ENCODE results near the gene ANKLE2. TPM values are rescaled to one million over a fixed set of nuclear protein-coding genes. Genes with fewer than 3 reads are reported as not detected.

The ANKLE2 gene
- total RNA-seq, 4 donors from 2014 or later = 33.1 to 61.5 (median 49.9) TPM

- H3K4me1 ChIP-seq = peaks cover 0 to 27% (median 8%) of the 10 kb centered on the region in 3 donors
- 80 to 88% methylated on average over 7 to 9 of the region's 18 CpGs for WGBS, 2 donors (ENCODE audit: low coverage in 1 of 2)
- no peaks in the 10 kb centered on the region for H3K9me3 ChIP-seq
- TF ChIP-seq CTCF (IDR thresholded peaks at IDR 0.05) (no peak), POLR2AphosphoS5 (IDR thresholded peaks at IDR 0.05) (no peak), EP300 (IDR thresholded peaks at IDR 0.05) (no peak), POLR2A (IDR thresholded peaks at IDR 0.05) (no peak)
- H3K27ac ChIP-seq = no peak overlapping the region
- H3K4me3 ChIP-seq = no peak overlapping the region
- no peak for ATAC-seq
- H3K36me3 ChIP-seq = peaks cover 0 to 19% of the 10 kb centered on the region in 2 donors
- no peaks in the 10 kb centered on the region for H3K27me3 ChIP-seq
These were observed 72.4 kb downstream of the ANKLE2 start for GRCh38 chr12:132689227-132689626.

- peaks cover 0 to 27% (median 8%) of the 10 kb centered on the region in 3 donors for H3K4me1 ChIP-seq
- peak within 1 kb of the TSS; percentile 15 to 90 (median 80) for H3K27ac ChIP-seq
- peak; percentile 98 for ATAC-seq
- no CpG with 5 or more reads among the region's 134 CpGs for WGBS, 2 donors (ENCODE audit: low coverage in 1 of 2)
- TF ChIP-seq CTCF (IDR thresholded peaks at IDR 0.05) = peak in 3 of 4 experiments; percentile 15 to 47 (median 41)
- no peak for TF ChIP-seq EP300 (IDR thresholded peaks at IDR 0.05)
- TF ChIP-seq POLR2A (IDR thresholded peaks at IDR 0.05) = peak; percentile 58 to 75
- peak; percentile 68 for TF ChIP-seq POLR2AphosphoS5 (IDR thresholded peaks at IDR 0.05)
- no peaks in the 10 kb centered on the region for H3K27me3 ChIP-seq
- no peaks in the 10 kb centered on the region for H3K9me3 ChIP-seq
- H3K36me3 ChIP-seq = peaks cover 0 to 19% of the 10 kb centered on the region in 2 donors
- H3K4me3 ChIP-seq = peak within 1 kb of the TSS; percentile 62 to 98
These were observed 74.1 kb downstream of the ANKLE2 start, which contains the start of the genes POLE and PXMP2 for GRCh38 chr12:132687211-132688164. TSS of gene POLE (minus strand) at chr12:132687342. CDS start at chr12:132687315, 27 bp downstream. TSS of gene PXMP2 (plus strand) at chr12:132687587. CDS start at chr12:132687671, 84 bp downstream.

GRCh38 chr12:132686825-132687210, 74.8 kb downstream of the ANKLE2 start:
- Histone ChIP-seq H3K9me3 (no peaks in the 10 kb centered on the region), H3K4me3 (peak overlapping the region; percentile 62 to 98), H3K27ac (peak overlapping the region; percentile 15 to 90 (median 80)), H3K27me3 (no peaks in the 10 kb centered on the region), H3K36me3 (peaks cover 0 to 16% of the 10 kb centered on the region in 2 donors), H3K4me1 (peaks cover 0 to 27% (median 8%) of the 10 kb centered on the region in 3 donors)
- ATAC-seq = peak; percentile 58
- TF ChIP-seq CTCF (IDR thresholded peaks at IDR 0.05) (no peak), POLR2A (IDR thresholded peaks at IDR 0.05) (no peak), EP300 (IDR thresholded peaks at IDR 0.05) (no peak), POLR2AphosphoS5 (IDR thresholded peaks at IDR 0.05) (no peak)
- no CpG with 5 or more reads among the region's 55 CpGs for WGBS, 2 donors (ENCODE audit: low coverage in 1 of 2)

GRCh38 chr12:132685400-132685799, 76.2 kb downstream of the ANKLE2 start:
- Histone ChIP-seq H3K4me3 (no peak overlapping the region), H3K27ac (no peak overlapping the region), H3K36me3 (peaks cover 0 to 3% of the 10 kb centered on the region in 2 donors), H3K4me1 (peaks cover 0 to 27% (median 8%) of the 10 kb centered on the region in 3 donors), H3K9me3 (no peaks in the 10 kb centered on the region), H3K27me3 (no peaks in the 10 kb centered on the region)
- WGBS, 2 donors (ENCODE audit: low coverage in 1 of 2) = 80% methylated on average over 4 of the region's 5 CpGs; no CpG with 5 or more reads in 1 of the 2 donors
- no peak for TF ChIP-seq POLR2AphosphoS5 (IDR thresholded peaks at IDR 0.05)
- TF ChIP-seq EP300 (IDR thresholded peaks at IDR 0.05) = no peak
- no peak for TF ChIP-seq POLR2A (IDR thresholded peaks at IDR 0.05)
- TF ChIP-seq CTCF (IDR thresholded peaks at IDR 0.05) = no peak
- no peak for ATAC-seq
